T-helper 1 cell treated with Interleukin-12 subunit alpha and Interleukin-12 subunit beta and Interleukin-4 antibody, amounts not matched to agents 30 ng/mL and 1 ng/mL, for 36 hours (primary cell): ENCODE data around the gene ZSCAN5A. TPM values are rescaled to one million over a fixed set of nuclear protein-coding genes. Genes with fewer than 3 reads are reported as not detected.
"Not testable (repeated sequence)": the region's sequence is repeated elsewhere in the genome, so short reads cannot be mapped to it uniquely, and the experiment has no call there.

ENCODE experiments used
- intact Hi-C: fragments of 100-400 bp; cut with micrococcal nuclease; formaldehyde crosslinking; loops from one replicate; pipeline ENCODE4 v1.15.1; 2024
- total RNA-seq: library from RNA; stranded (reverse); gene quantifications from 2 replicates; pipeline ENCODE4 v1.2.3, GENCODE V29; 2022

The ZSCAN5A gene, protein sequence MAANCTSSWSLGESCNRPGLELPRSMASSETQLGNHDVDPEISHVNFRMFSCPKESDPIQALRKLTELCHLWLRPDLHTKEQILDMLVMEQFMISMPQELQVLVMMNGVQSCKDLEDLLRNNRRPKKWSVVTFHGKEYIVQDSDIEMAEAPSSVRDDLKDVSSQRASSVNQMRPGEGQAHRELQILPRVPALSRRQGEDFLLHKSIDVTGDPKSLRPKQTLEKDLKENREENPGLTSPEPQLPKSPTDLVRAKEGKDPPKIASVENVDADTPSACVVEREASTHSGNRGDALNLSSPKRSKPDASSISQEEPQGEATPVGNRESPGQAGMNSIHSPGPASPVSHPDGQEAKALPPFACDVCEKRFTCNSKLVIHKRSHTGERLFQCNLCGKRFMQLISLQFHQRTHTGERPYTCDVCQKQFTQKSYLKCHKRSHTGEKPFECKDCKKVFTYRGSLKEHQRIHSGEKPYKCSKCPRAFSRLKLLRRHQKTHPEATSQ
- total RNA-seq: 12.0 TPM in 2 replicates

- intact Hi-C loops: loop anchor here (1.0 to 10.0 kb wide), 22 partner anchors 19 to 1850 kb away; partner anchors contain the start of genes EPN1, LENG9, PPP1R12C and ZNF17
These were observed at the start of gene ZSCAN5A for GRCh38 chr19:56314381-56315076. TSS of gene ZSCAN5A (minus strand) at chr19:56314839. CDS start at chr19:56225046, 89,793 bp downstream.

GRCh38 chr19:56360841-56361240 lies 46.2 kb upstream of the ZSCAN5A start:
- intact Hi-C loops: no loop called here

- intact Hi-C loops: no loop called here
These were observed 42.3 kb upstream of the ZSCAN5A start for GRCh38 chr19:56356944-56357343.

DNA sequence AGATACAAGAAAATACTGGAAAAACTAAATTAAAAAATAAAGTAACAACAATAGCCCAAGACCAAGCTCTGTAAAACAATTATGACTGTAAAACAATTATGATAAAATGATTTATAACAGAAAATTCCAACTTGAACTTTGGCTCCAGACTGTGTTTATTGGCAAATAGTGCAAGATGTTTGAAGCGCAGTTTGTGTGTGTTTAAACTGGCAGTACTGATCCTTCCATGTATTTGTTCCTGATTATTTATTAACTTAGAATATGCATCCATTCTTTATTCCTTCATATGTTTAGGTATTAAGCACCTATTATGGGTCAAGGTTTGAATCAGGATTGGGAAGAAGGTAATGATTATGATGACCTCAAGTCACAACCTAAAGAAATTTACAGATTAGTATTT lies 40.9 kb upstream of the ZSCAN5A start:
- intact Hi-C loops: no loop called here

- intact Hi-C loops: no loop called here
These were observed 36.6 kb upstream of the ZSCAN5A start for GRCh38 chr19:56351208-56351607.

DNA sequence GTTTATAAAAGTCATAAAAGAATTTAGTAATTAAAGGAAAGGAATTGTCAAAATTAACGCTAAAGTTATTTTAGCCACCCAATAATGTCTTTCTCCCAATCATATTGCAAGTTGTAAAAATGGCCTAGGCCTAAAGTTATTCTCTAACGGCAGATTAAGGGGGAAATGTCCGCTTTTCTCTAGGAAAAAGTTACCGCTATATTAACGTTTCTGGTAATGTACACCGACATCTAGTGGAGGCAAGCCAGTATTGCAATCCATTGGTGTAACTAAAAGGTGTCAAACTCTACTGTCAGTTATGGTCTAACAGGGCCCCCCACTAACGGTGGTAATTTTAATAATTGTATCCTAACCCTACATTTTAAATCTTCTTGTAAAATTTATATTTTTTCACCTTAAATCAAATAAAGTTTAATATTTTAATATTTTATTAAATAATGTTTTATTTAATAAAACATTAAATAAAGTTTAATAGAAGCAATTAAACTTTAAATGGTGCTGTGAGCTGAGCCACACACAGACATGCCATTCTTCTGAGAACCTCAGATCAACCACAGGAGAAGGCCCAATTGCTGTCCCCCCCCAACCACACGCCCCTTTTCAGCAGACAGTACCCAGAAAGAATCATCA lies 35.9 kb upstream of the ZSCAN5A start:
- intact Hi-C loops: loop anchor here (1.0 kb wide), 3 partner anchors 17 to 284 kb away; no protein-coding TSS in a partner anchor

- intact Hi-C loops: no loop called here
These were observed 33.7 kb upstream of the ZSCAN5A start for GRCh38 chr19:56348289-56348877.

GRCh38 chr19:56347163-56347778 lies 32.6 kb upstream of the ZSCAN5A start:
- intact Hi-C loops: no loop called here

DNA sequence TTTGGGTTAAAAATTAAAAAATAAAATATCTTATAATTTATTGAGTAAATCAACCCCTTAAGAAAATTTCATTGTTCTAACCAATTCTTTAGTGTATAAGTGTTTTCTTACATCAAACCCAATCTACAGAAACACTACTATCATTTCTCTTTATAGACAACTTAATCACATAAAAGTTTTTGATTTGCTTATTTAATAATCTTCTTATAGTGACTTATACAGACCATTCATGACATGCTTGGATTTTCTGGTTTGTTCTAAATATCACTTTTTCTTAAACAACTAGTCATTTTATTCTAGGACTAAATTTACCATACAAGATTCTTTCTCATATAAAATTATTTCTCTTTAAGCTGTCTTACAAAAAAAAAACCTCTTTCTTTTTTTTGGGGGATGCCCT lies 27.3 kb upstream of the ZSCAN5A start:
- intact Hi-C loops: no loop called here

GRCh38 chr19:56339031-56339430 lies 24.4 kb upstream of the ZSCAN5A start:
- intact Hi-C loops: not testable (repeated sequence)

DNA sequence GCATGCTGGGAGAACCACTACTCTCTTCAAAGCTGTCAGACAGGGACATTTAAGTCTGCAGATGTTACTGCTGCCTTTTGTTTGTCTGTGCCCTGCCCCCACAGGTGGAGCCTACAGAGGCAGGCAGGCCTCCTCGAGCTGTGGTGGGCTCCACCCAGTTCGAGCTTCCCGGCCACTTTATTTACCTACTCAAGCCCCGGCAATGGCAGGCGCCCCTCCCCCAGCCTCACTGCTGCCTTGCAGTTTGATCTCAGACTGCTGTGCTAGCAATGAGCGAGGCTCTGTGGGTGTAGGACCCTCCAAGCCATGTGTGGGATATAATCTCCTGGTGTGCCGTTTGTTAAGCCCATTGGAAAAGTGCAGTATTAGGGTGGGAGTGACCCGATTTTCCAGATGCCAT lies 22.4 kb upstream of the ZSCAN5A start:
- intact Hi-C loops: not testable (repeated sequence)

- intact Hi-C loops: not testable (repeated sequence)
These were observed 20.7 kb upstream of the ZSCAN5A start for GRCh38 chr19:56335371-56335770.

- intact Hi-C loops: loop anchor here (1.0 to 5.0 kb wide), 7 partner anchors 17 to 701 kb away; no protein-coding TSS in a partner anchor
These were observed 18.9 kb upstream of the ZSCAN5A start for GRCh38 chr19:56333506-56333905.

DNA sequence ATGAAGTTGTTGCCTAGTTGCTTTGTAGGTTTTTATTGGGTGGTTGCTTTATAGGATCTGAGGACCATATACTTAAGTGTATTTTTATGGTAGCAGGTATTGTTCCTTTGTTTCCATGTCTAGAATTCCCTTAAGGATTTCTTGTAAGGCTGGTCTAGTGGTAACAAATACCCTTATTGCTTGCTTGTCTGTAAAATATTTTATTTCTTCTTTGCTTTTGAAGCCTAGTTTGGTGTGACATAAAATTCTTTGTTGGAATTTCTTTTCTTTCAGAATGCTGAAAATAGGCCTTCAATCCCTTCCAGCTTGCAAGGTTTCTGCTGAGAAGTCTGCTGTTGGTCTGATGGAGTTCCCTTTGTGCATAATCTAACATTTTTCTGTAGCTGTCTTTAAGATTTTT lies 18.1 kb upstream of the ZSCAN5A start:
- intact Hi-C loops: loop anchor here (1.0 to 5.0 kb wide), 7 partner anchors 17 to 700 kb away; no protein-coding TSS in a partner anchor

- intact Hi-C loops: no loop called here
These were observed 9.8 kb upstream of the ZSCAN5A start for GRCh38 chr19:56324436-56324835.

- intact Hi-C loops: no loop called here
These were observed 7.4 kb upstream of the ZSCAN5A start for GRCh38 chr19:56321989-56322440.

GRCh38 chr19:56321254-56321988 lies 6.8 kb upstream of the ZSCAN5A start:
- intact Hi-C loops: no loop called here

GRCh38 chr19:56319991-56320390 lies 5.4 kb upstream of the ZSCAN5A start:
- intact Hi-C loops: loop anchor here (5.0 to 10.0 kb wide), 5 partner anchors 715 to 1855 kb away; partner anchors contain the start of genes LENG9, PPP1R12C, ZNF329 and ZNF524

DNA sequence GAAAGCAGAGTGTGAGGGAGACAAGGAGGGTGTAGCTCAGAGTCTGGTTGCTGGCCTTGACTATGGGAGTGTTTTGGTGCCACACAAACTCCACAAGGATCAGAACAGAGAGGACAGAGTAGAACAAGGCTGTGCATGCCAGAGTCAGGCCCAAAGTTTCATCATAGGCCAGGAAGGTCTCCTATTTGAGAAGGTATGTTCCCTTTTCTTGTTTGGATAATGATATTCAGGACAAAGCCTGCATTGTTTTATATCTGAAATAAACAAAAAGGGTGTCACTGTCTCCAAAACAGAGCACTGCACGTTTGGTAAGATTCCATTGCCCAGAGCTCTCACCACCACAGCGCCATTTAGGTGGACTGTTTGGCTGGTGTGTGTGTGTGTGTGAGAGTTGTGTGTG lies 3.1 kb upstream of the ZSCAN5A start:
- intact Hi-C loops: loop anchor here (5.0 to 10.0 kb wide), 5 partner anchors 713 to 1853 kb away; partner anchors contain the start of genes LENG9, PPP1R12C, ZNF329 and ZNF524

DNA sequence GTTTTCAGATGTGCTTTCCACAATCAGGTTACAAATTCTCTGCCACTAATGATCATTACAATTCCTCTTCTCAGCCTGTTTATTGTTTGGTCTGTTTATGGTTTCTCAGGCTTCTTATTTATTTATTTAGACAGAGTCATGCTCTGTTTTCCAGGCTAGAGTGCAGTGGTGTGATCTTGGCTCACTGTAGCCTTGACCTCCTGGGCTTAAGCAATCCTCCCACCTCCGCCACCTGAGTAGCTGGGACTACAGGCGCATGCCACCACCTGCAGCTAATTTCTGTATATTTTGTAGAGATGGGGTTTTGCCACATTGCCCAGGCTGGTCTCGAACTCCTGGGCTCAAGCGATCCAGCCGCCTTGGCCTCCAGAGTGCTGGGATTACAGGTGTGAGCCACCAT lies 2.1 kb upstream of the ZSCAN5A start:
- intact Hi-C loops: loop anchor here (5.0 to 10.0 kb wide), 5 partner anchors 712 to 1852 kb away; partner anchors contain the start of genes LENG9, PPP1R12C, ZNF329 and ZNF524
